HEK293T (cell line): Measurements from ENCODE around the gene CYB5R2.

Experiments used
- CTCF ChIA-PET: fragments of 350-600 bp; formaldehyde crosslinking; extraction: SDS; loops from one replicate; lab custom pipeline; 2021; ENCODE audit warnings: antibody characterized with exemption, inconsistent platforms; lab: Yijun Ruan, JAX
- POLR2A ChIA-PET: fragments of 350-600 bp; formaldehyde crosslinking; extraction: SDS; loops from one replicate; lab custom pipeline; 2020; ENCODE audit warnings: antibody characterized with exemption, inconsistent platforms; lab: Yijun Ruan, JAX
- DNase-seq: peaks from one replicate; pipeline ENCODE4 v3.0.0; 2012; ENCODE audit warnings: mixed read lengths; ENCODE audit errors: extremely low spot score
- ARNT ChIP-seq: fragments of 450-650 bp; IDR thresholded peaks from 2 replicates; pipeline ENCODE4 v1.6.1; 2017; ENCODE audit warnings: mild to moderate bottlenecking
- BHLHE40 ChIP-seq: fragments of 450-650 bp; IDR thresholded peaks from 2 replicates; pipeline ENCODE4 v1.6.1; 2016; ENCODE audit warnings: mild to moderate bottlenecking, moderate library complexity, borderline replicate concordance
- CTBP1 ChIP-seq: fragments of 450-650 bp; IDR thresholded peaks from 2 replicates; pipeline ENCODE4 v1.6.1; 2016; ENCODE audit warnings: borderline replicate concordance
- ELF4 ChIP-seq: fragments of 450-650 bp; IDR thresholded peaks from 2 replicates; pipeline ENCODE4 v1.6.1; 2017; ENCODE audit warnings: antibody characterized with exemption
- FOXA1 ChIP-seq: fragments of 450-650 bp; IDR thresholded peaks from 2 replicates; pipeline ENCODE4 v1.6.1; 2016; ENCODE audit warnings: mild to moderate bottlenecking
- FOXK2 ChIP-seq: fragments of 450-650 bp; IDR thresholded peaks from 2 replicates; pipeline ENCODE4 v1.6.1; 2016; ENCODE audit warnings: mild to moderate bottlenecking
- FOXM1 ChIP-seq: fragments of 450-650 bp; IDR thresholded peaks from 2 replicates; pipeline ENCODE4 v1.6.1; 2017; ENCODE audit warnings: mild to moderate bottlenecking, borderline replicate concordance
- HDGF ChIP-seq: fragments of 450-650 bp; IDR thresholded peaks from 2 replicates; pipeline ENCODE4 v1.6.1; 2017; ENCODE audit warnings: antibody characterized with exemption, borderline replicate concordance
- L3MBTL2 ChIP-seq: fragments of 450-650 bp; conservative IDR thresholded peaks from 2 replicates; pipeline ENCODE4 v1.6.1; 2016; ENCODE audit warnings: mild to moderate bottlenecking
- LEF1 ChIP-seq: fragments of 450-650 bp; IDR thresholded peaks from 2 replicates; pipeline ENCODE4 v1.6.1; 2017; ENCODE audit warnings: mild to moderate bottlenecking, borderline replicate concordance
- NFRKB ChIP-seq: fragments of 450-650 bp; IDR thresholded peaks from 2 replicates; pipeline ENCODE4 v1.6.1; 2016; ENCODE audit warnings: mild to moderate bottlenecking, moderate library complexity
- SP1 ChIP-seq: fragments of 450-650 bp; IDR thresholded peaks from 2 replicates; pipeline ENCODE4 v1.6.1; 2017
- SUZ12 ChIP-seq: fragments of 450-650 bp; IDR thresholded peaks from 2 replicates; pipeline ENCODE4 v1.6.1; 2016; ENCODE audit warnings: mild to moderate bottlenecking
- TARDBP ChIP-seq: fragments of 450-650 bp; IDR thresholded peaks from 2 replicates; pipeline ENCODE4 v1.6.1; 2016
- ZNF384 ChIP-seq: fragments of 450-650 bp; IDR thresholded peaks from 2 replicates; pipeline ENCODE4 v1.6.1; 2016
- TF ChIP-seq, protein P1 (sequence below): fragments of 450-650 bp; IDR thresholded peaks from 2 replicates; pipeline ENCODE4 v1.6.1; 2016

CYB5R2 gene

GRCh38 chr11:7673724-7674434 is 579 bp upstream of the CYB5R2 start:
- TF ChIP-seq BHLHE40 (no peak), FOXA1 (no peak), FOXM1 (no peak), FOXK2 (no peak), ARNT (no peak), SP1 (no peak), CTBP1 (no peak)
- TF ChIP-seq, protein P1, sequence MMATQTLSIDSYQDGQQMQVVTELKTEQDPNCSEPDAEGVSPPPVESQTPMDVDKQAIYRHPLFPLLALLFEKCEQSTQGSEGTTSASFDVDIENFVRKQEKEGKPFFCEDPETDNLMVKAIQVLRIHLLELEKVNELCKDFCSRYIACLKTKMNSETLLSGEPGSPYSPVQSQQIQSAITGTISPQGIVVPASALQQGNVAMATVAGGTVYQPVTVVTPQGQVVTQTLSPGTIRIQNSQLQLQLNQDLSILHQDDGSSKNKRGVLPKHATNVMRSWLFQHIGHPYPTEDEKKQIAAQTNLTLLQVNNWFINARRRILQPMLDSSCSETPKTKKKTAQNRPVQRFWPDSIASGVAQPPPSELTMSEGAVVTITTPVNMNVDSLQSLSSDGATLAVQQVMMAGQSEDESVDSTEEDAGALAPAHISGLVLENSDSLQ = no peak
- ChIA-PET CTCF (no interaction called here), POLR2A (no interaction called here)
- DNase-seq = no peak

GRCh38 chr11:7672276-7672959 is 882 bp downstream of the CYB5R2 start:
- CTCF ChIA-PET = no interaction called here
- POLR2A ChIA-PET = no interaction called here
- TF ChIP-seq NFRKB (no peak), L3MBTL2 (no peak), BHLHE40 (no peak), FOXK2 (no peak), ARNT (no peak), FOXA1 (no peak), TARDBP (no peak), ELF4 (no peak), ZNF384 (no peak), FOXM1 (no peak), CTBP1 (no peak), SP1 (no peak), LEF1 (no peak), HDGF (no peak), SUZ12 (no peak)
- TF ChIP-seq, protein P1 = no peak
- no peak for DNase-seq

DNA sequence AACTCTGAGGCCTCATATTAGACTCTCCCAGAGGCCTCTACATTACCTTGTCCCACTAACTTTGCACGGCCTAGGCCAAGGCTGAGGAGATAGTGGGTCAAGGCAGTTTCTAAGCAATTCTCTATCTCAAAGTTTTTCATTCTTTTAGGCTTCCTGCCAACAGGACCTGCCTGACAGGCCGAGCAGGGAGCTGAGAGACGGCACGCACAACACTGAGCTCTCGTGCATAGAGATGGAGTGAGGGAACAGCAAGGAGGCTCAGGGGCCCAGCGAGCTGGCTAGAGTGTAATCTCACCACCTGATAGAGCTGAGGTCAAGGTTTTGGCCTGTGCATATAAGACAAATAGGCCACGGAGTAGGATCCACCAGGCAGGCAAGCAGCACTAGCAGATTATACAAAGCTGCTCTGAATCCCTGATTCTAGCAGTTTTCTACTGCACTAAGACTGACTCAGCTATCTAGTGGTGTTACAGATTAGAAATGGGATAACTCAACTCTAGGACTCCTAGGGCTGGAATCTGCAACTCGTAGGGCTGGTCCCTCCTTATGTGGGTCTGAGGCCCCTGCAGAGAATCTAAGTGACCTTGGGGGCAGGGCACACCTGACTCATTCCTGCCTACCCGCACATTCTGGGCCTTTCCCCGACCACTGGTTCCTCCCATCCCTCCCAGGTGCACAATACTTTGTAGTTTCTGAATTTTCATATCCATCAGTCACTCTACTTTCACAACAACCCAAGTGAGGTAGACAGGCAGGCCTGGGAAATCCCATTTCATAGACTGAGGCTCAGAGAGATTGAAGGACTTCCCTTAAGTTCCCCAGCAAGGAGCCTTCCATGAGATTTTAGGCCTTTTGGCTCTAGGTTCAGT is 1.7 kb downstream of the CYB5R2 start:
- TF ChIP-seq SUZ12 (no peak), CTBP1 (no peak), LEF1 (no peak), L3MBTL2 (no peak), FOXA1 (no peak), NFRKB (no peak), ZNF384 (no peak), TARDBP (no peak), BHLHE40 (no peak), ELF4 (no peak), HDGF (no peak), SP1 (no peak), ARNT (no peak)
- TF ChIP-seq, protein P1 = no peak
- DNase-seq = no peak
- CTCF ChIA-PET = no interaction called here

GRCh38 chr11:7670641-7671040 is 2.7 kb downstream of the CYB5R2 start:
- no peak for TF ChIP-seq NFRKB
- TF ChIP-seq L3MBTL2 = no peak
- TF ChIP-seq SUZ12 = no peak
- TF ChIP-seq LEF1 = no peak
- no peak for TF ChIP-seq CTBP1
- TF ChIP-seq ELF4 = no peak
- TF ChIP-seq FOXM1 = no peak
- no peak for TF ChIP-seq ARNT
- TF ChIP-seq ZNF384 = no peak
- TF ChIP-seq, protein P1 = no peak
- no peak for TF ChIP-seq FOXA1
- no peak for TF ChIP-seq HDGF
- DNase-seq = no peak
- POLR2A ChIA-PET = no interaction called here
- CTCF ChIA-PET = interaction anchor here (1.0 to 1.2 kb wide), 2 partner anchors 13 to 96 kb away, joined by 4 to 5 read pairs; no protein-coding TSS in a partner anchor

More for the DNA sequence above, 1.7 kb downstream of the CYB5R2 start:
- POLR2A ChIA-PET = no interaction called here

DNA sequence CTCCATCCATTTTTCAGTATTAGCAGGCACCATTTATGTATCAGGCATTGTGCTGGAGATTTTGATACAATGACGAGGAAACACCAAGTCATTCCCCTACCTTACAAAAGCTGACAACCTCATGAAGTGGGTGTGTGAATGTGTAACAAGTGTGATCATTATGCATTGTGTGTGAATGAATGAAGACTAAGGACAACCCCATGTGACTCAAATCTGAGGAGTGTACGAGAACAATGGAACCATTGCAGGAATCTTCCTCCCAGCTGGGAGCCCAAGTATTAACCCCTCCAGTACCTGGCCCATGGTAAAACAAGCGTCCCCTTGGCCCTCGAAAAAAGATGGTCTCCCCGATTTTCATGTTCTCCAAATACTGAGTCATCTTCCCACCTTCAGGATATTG is 4.4 kb downstream of the CYB5R2 start:
- TF ChIP-seq ELF4 (no peak), ZNF384 (no peak), ARNT (no peak), FOXM1 (no peak), FOXK2 (no peak), BHLHE40 (no peak), LEF1 (no peak), CTBP1 (no peak)
- CTCF ChIA-PET = no interaction called here

More for the DNA sequence above, 4.4 kb downstream of the CYB5R2 start:
- POLR2A ChIA-PET = no interaction called here
- no peak for DNase-seq
